H9 (cell line): ENCODE results near the gene CPE. TPM values are rescaled to one million over a fixed set of nuclear protein-coding genes. Genes with fewer than 3 reads are reported as not detected.

ENCODE experiments used
- DNase-seq: peaks from one replicate; pipeline ENCODE4 v3.0.0-alpha.2; 2017
- H2AFZ ChIP-seq: one replicate; pipeline ENCODE4 v1.6.1; 2013; ENCODE audit warnings: mild to moderate bottlenecking, low read length, control low read depth, moderate library complexity
- H2AK5ac ChIP-seq: 2 replicates; pipeline ENCODE4 v1.6.1; 2013; ENCODE audit warnings: low read length, control low read depth, mixed read lengths; ENCODE audit not compliant: insufficient read length
- H2BK120ac ChIP-seq: one replicate; pipeline ENCODE4 v1.6.1; 2013; ENCODE audit warnings: low read depth, mild to moderate bottlenecking, low read length, control low read depth, inconsistent platforms; ENCODE audit not compliant: poor library complexity, severe bottlenecking
- H2BK12ac ChIP-seq: 2 replicates; pipeline ENCODE4 v1.6.1; 2013; ENCODE audit warnings: low read length, control low read depth, mixed read lengths, low read depth; ENCODE audit not compliant: insufficient read length
- H2BK15ac ChIP-seq: 2 replicates; pipeline ENCODE4 v1.6.1; 2013; ENCODE audit warnings: low read depth, low read length, control low read depth
- H2BK20ac ChIP-seq: one replicate; pipeline ENCODE4 v1.6.1; 2013; ENCODE audit warnings: low read depth, mild to moderate bottlenecking, low read length, control low read depth, inconsistent platforms; ENCODE audit not compliant: poor library complexity, severe bottlenecking
- H2BK5ac ChIP-seq: 2 replicates; pipeline ENCODE4 v1.6.1; 2013; ENCODE audit warnings: low read length, control low read depth, mixed read lengths; ENCODE audit not compliant: insufficient read length
- H3K14ac ChIP-seq: 2 replicates; pipeline ENCODE4 v1.6.1; 2013; ENCODE audit warnings: low read length, control low read depth; ENCODE audit not compliant: insufficient read depth
- H3K18ac ChIP-seq: 2 replicates; pipeline ENCODE4 v1.6.1; 2013; ENCODE audit warnings: low read depth, mild to moderate bottlenecking, mixed read lengths, low read length, control low read depth; ENCODE audit not compliant: insufficient read length
- H3K23ac ChIP-seq: 2 replicates; pipeline ENCODE4 v1.6.1; 2013; ENCODE audit warnings: low read length, control low read depth, mixed read lengths, low read depth; ENCODE audit not compliant: insufficient read length
- H3K23me2 ChIP-seq: 2 replicates; pipeline ENCODE4 v1.6.1; 2013; ENCODE audit warnings: low read depth, mild to moderate bottlenecking, mixed read lengths, low read length, control low read depth; ENCODE audit not compliant: insufficient read length, poor library complexity, severe bottlenecking
- H3K27ac ChIP-seq: 2 replicates; pipeline ENCODE4 v1.5.1; 2013; ENCODE audit warnings: low read length, control low read depth, mixed read lengths, low read depth; ENCODE audit not compliant: insufficient read length
- H3K27me3 ChIP-seq: 2 replicates; pipeline ENCODE4 v1.6.1; 2013; ENCODE audit warnings: low read length, control low read depth, inconsistent platforms; ENCODE audit not compliant: insufficient read depth
- H3K4ac ChIP-seq: 2 replicates; pipeline ENCODE4 v1.6.1; 2013; ENCODE audit warnings: low read depth, mild to moderate bottlenecking, control low read depth, inconsistent platforms, low read length, moderate library complexity
- H3K4me1 ChIP-seq: 2 replicates; pipeline ENCODE4 v1.6.1; 2013; ENCODE audit warnings: low read length, control low read depth, inconsistent platforms; ENCODE audit not compliant: insufficient read depth
- H3K4me2 ChIP-seq: 2 replicates; pipeline ENCODE4 v1.6.1; 2013; ENCODE audit warnings: low read length, control low read depth, mixed read lengths; ENCODE audit not compliant: insufficient read length, insufficient read depth
- H3K56ac ChIP-seq: 2 replicates; pipeline ENCODE4 v1.6.1; 2013; ENCODE audit warnings: low read depth, mild to moderate bottlenecking, mixed read lengths, low read length, control low read depth; ENCODE audit not compliant: insufficient read length
- H3K79me1 ChIP-seq: 2 replicates; pipeline ENCODE4 v1.6.1; 2013; ENCODE audit warnings: low read depth, mild to moderate bottlenecking, moderate library complexity, low read length, control low read depth, inconsistent platforms; ENCODE audit not compliant: insufficient read depth, poor library complexity, severe bottlenecking
- H3K79me2 ChIP-seq: 2 replicates; pipeline ENCODE4 v1.6.1; 2013; ENCODE audit warnings: low read length, control low read depth, inconsistent platforms; ENCODE audit not compliant: insufficient read depth
- H3K9ac ChIP-seq: 2 replicates; pipeline ENCODE4 v1.6.1; 2013; ENCODE audit warnings: low read length, control low read depth, mixed read lengths; ENCODE audit not compliant: insufficient read length; ENCODE audit errors: extremely low read depth
- H3K9me3 ChIP-seq: one replicate; pipeline ENCODE4 v1.6.1; 2013; ENCODE audit warnings: low read depth, low read length, inconsistent platforms; ENCODE audit not compliant: control insufficient read depth
- H3T11ph ChIP-seq: one replicate; pipeline ENCODE4 v1.6.1; 2013; ENCODE audit warnings: mild to moderate bottlenecking, low read length, control low read depth, inconsistent platforms
- H4K20me1 ChIP-seq: one replicate; pipeline ENCODE4 v1.6.1; 2013; ENCODE audit not compliant: control insufficient read depth, insufficient read length, insufficient read depth
- H4K5ac ChIP-seq: 2 replicates; pipeline ENCODE4 v1.6.1; 2013; ENCODE audit warnings: low read depth, mild to moderate bottlenecking, mixed read lengths, low read length, control low read depth; ENCODE audit not compliant: insufficient read length
- H4K8ac ChIP-seq: replicated peaks from 2 replicates; pipeline ENCODE4 v1.6.1; 2013; ENCODE audit warnings: low read length, control low read depth, mixed read lengths, low read depth; ENCODE audit not compliant: insufficient read length
- H4K91ac ChIP-seq: 2 replicates; pipeline ENCODE4 v1.6.1; 2013; ENCODE audit warnings: low read depth, mild to moderate bottlenecking, moderate library complexity, mixed read lengths, low read length, control low read depth; ENCODE audit not compliant: insufficient read length
- H3K27ac Mint-ChIP-seq, 3 experiments: 2 replicates in 2 of 3; 3 replicates in 1 of 3; pipeline ENCODE4 v1.8.0; 2020 to 2021; ENCODE audit warnings: mixed read lengths in 3 of 3, mild to moderate bottlenecking in 1 of 3, moderate library complexity in 1 of 3
- H3K27me3 Mint-ChIP-seq: 2 replicates; pipeline ENCODE4 v1.8.0; 2021; ENCODE audit warnings: low read depth, mild to moderate bottlenecking, moderate library complexity, mixed read lengths
- H3K36me3 Mint-ChIP-seq, 3 experiments: 2 replicates in 2 of 3; 3 replicates in 1 of 3; pipeline ENCODE4 v1.8.0; 2020 to 2021; ENCODE audit warnings: low read depth in 3 of 3, mixed read lengths in 3 of 3; ENCODE audit not compliant: insufficient read depth in 1 of 3
- H3K4me1 Mint-ChIP-seq, 2 experiments: 2 replicates each; pipeline ENCODE4 v1.8.0; 2020; ENCODE audit warnings: mixed read lengths in 2 of 2
- H3K4me3 Mint-ChIP-seq, 2 experiments: 2 replicates in 1 of 2; 3 replicates in 1 of 2; pipeline ENCODE4 v1.8.0; 2020 to 2021; ENCODE audit warnings: mild to moderate bottlenecking in 2 of 2, mixed read lengths in 2 of 2, moderate library complexity in 1 of 2
- H3K9me3 Mint-ChIP-seq, 2 experiments: 2 replicates in 1 of 2; 3 replicates in 1 of 2; pipeline ENCODE4 v1.8.0; 2020; ENCODE audit warnings: mild to moderate bottlenecking in 2 of 2, mixed read lengths in 2 of 2, moderate library complexity in 1 of 2
- CTCF ChIP-seq: fragments of 200-600 bp; sonication (generic); conservative IDR thresholded peaks from 3 replicates; pipeline ENCODE4 v1.8.0; 2021; ENCODE audit warnings: antibody characterized with exemption, mild to moderate bottlenecking
- WGBS: extraction: QIAGEN DNeasy Blood & Tissue Kit; methylation state at CpG from one replicate; pipeline ENCODE4 v1.1.7; 2013; ENCODE audit warnings: missing lambda C conversion rate, low lambda C conversion rate, mixed read lengths; ENCODE audit not compliant: insufficient read length; ENCODE audit errors: extremely low coverage; 5-methylcytosine and 5-hydroxymethylcytosine counted together
- total RNA-seq: library from RNA; stranded (reverse); gene quantifications from 2 replicates; pipeline ENCODE4 v1.2.1, GENCODE V29; 2021

CPE gene
- total RNA-seq, 1 experiment from 2014 or later = 10.0 TPM

GRCh38 chr4:165476214-165477098 lies 97.6 kb downstream of the CPE start:
- no peak for TF ChIP-seq CTCF
- Histone ChIP-seq H2AFZ (no peak overlapping the region), H3K14ac (no peak overlapping the region), H3K56ac (no peak overlapping the region), H3K79me2 (no peaks in the 10 kb centered on the region), H3K9me3 (peaks cover 34% of the 10 kb centered on the region), H3T11ph (no peak overlapping the region), H4K8ac (no peak overlapping the region), H3K9ac (no peak overlapping the region), H2BK5ac (no peak overlapping the region), H4K5ac (no peak overlapping the region), H4K20me1 (no peaks in the 10 kb centered on the region), H2BK120ac (no peak overlapping the region), H2AK5ac (no peak overlapping the region), H2BK12ac (no peak overlapping the region), H3K4ac (no peak overlapping the region), H3K79me1 (no peaks in the 10 kb centered on the region), H3K23ac (no peak overlapping the region), H3K27ac (no peak overlapping the region), H3K4me1 (no peaks in the 10 kb centered on the region), H2BK20ac (no peak overlapping the region), H3K23me2 (no peaks in the 10 kb centered on the region), H2BK15ac (no peak overlapping the region), H4K91ac (no peak overlapping the region), H3K4me2 (no peak overlapping the region), H3K27me3 (no peaks in the 10 kb centered on the region), H3K18ac (no peak overlapping the region)
- no peak overlapping the region for H3K4me3 Mint-ChIP-seq
- H3K27ac Mint-ChIP-seq = no peak overlapping the region; a peak in 1 of 7 replicates
- H3K9me3 Mint-ChIP-seq = peaks cover 35 to 53% of the 10 kb centered on the region in 2 experiments
- peaks cover 28 to 43% (median 40%) of the 10 kb centered on the region in 3 experiments for H3K36me3 Mint-ChIP-seq
- no peak for DNase-seq
- no peaks in the 10 kb centered on the region; the same call in 1 of the 2 replicates for H3K27me3 Mint-ChIP-seq
- no peaks in the 10 kb centered on the region for H3K4me1 Mint-ChIP-seq
- no CpG with 5 or more reads among the region's 14 CpGs for WGBS
